GM12878 (cell line): ENCODE data around the gene UFM1. TPM values are rescaled to one million over a fixed set of nuclear protein-coding genes. Genes with fewer than 3 reads are reported as not detected.

ENCODE experiments used
- ATAC-seq: fragments of 200-7000 bp; cut with Tn5 transposase; 3 replicates; pipeline ENCODE4 v1.9.1; 2020; ENCODE audit warnings: mild to moderate bottlenecking, moderate library complexity
- BruUV-seq: library from RNA; stranded (reverse); fragments of 400-500 nt; replicated peaks from 2 replicates; lab custom pipeline; 2021; lab: Mats Ljungman, UMichigan
- CTCF ChIA-PET: fragments of 300-600 bp; sonication (Branson Sonifier 250); formaldehyde crosslinking; extraction: SDS; loops from one replicate; lab custom pipeline; 2021; ENCODE audit warnings: inconsistent platforms; lab: Yijun Ruan, JAX
- POLR2A ChIA-PET: fragments of 350-600 bp; formaldehyde crosslinking; extraction: SDS; loops from one replicate; lab custom pipeline; 2021; ENCODE audit warnings: inconsistent platforms; lab: Charles Lee
- RAD21 ChIA-PET: fragments of 300-600 bp; sonication (Branson Sonifier 250); formaldehyde crosslinking; loops from one replicate; lab custom pipeline; 2023; ENCODE audit warnings: antibody characterized with exemption; ENCODE audit not compliant: unreplicated experiment; lab: Charles Lee
- SMC1A ChIA-PET: fragments of 300-600 bp; sonication (Branson Sonifier 250); formaldehyde crosslinking; loops from one replicate; lab custom pipeline; 2023; ENCODE audit not compliant: unreplicated experiment, uncharacterized antibody; lab: Charles Lee
- DNase-seq: peaks from one replicate; pipeline ENCODE4 v3.0.0-alpha.2; 2011; ENCODE audit warnings: low read depth, low spot score
- FAIRE-seq: peaks from 3 replicates; lab custom pipeline; 2011; peaks lifted over from hg19 to GRCh38; lab: Jason Lieb, UNC
- H2AFZ ChIP-seq: 2 replicates; pipeline ENCODE4 v1.6.0; 2011; ENCODE audit warnings: low read depth, low read length, control low read depth; ENCODE audit not compliant: control insufficient read depth
- H3K27ac ChIP-seq: 2 replicates; pipeline ENCODE4 v1.5.1; 2011; ENCODE audit warnings: control low read depth; ENCODE audit not compliant: control insufficient read depth, insufficient read depth
- H3K27me3 ChIP-seq, 2 experiments: replicated peaks in 1 of 2; 2 replicates each; pipeline versions ENCODE4 v1.6.0 to v1.6.1; 2011; ENCODE audit warnings: low read length in 1 of 2; ENCODE audit not compliant: control insufficient read depth in 2 of 2, insufficient read depth in 2 of 2
- H3K36me3 ChIP-seq, 2 experiments: 2 replicates each; pipeline ENCODE4 v1.5.1; 2011; ENCODE audit warnings: low read length in 1 of 2; ENCODE audit not compliant: control insufficient read depth in 2 of 2, insufficient read depth in 2 of 2
- H3K4me1 ChIP-seq: 2 replicates; pipeline ENCODE4 v1.6.1; 2011; ENCODE audit warnings: mild to moderate bottlenecking, low read length, moderate library complexity, mixed read lengths; ENCODE audit not compliant: control insufficient read depth, insufficient read depth
- H3K4me2 ChIP-seq: 2 replicates; pipeline ENCODE4 v1.6.0; 2011; ENCODE audit warnings: control low read depth; ENCODE audit not compliant: control insufficient read depth, insufficient read depth
- H3K4me3 ChIP-seq: fragments of 200-600 bp; sonication (generic); 2 replicates; pipeline ENCODE4 v1.5.1; 2016
- H3K79me2 ChIP-seq: 2 replicates; pipeline ENCODE4 v1.6.0; 2011; ENCODE audit warnings: low read length; ENCODE audit not compliant: control insufficient read depth, insufficient read depth
- H3K9ac ChIP-seq: 2 replicates; pipeline ENCODE4 v1.8.0; 2011; ENCODE audit warnings: low read length, control low read depth, mixed read lengths; ENCODE audit not compliant: control insufficient read depth, insufficient read depth
- H3K9me3 ChIP-seq: replicated peaks from 3 replicates; pipeline ENCODE4 v1.5.1; 2011; ENCODE audit warnings: mild to moderate bottlenecking, low read length; ENCODE audit not compliant: control insufficient read depth, insufficient read depth
- H4K20me1 ChIP-seq: 2 replicates; pipeline ENCODE4 v1.6.0; 2011; ENCODE audit not compliant: control insufficient read depth, insufficient read depth
- ATF3 ChIP-seq: IDR thresholded peaks from 2 replicates; pipeline ENCODE4 v1.6.1; 2011; ENCODE audit warnings: low read depth, mild to moderate bottlenecking, low read length, moderate library complexity, borderline replicate concordance; ENCODE audit errors: extremely low read depth
- ATF7 ChIP-seq: fragments of 450-650 bp; IDR thresholded peaks from 2 replicates; pipeline ENCODE4 v1.6.1; 2016; ENCODE audit warnings: low read depth, mild to moderate bottlenecking
- BMI1 ChIP-seq: fragments of 450-650 bp; IDR thresholded peaks from 2 replicates; pipeline ENCODE4 v1.6.1; 2016; ENCODE audit warnings: mild to moderate bottlenecking, moderate library complexity, borderline replicate concordance
- CBX5 ChIP-seq: sonication (generic); IDR thresholded peaks from 2 replicates; pipeline ENCODE4 v1.6.1; 2016; ENCODE audit warnings: low read depth, moderate library complexity, mild to moderate bottlenecking, inconsistent platforms
- CHD1 ChIP-seq: IDR thresholded peaks from 2 replicates; pipeline ENCODE4 v1.6.1; 2012; ENCODE audit warnings: low read depth, low read length, improper control_type of control experiment
- EED ChIP-seq: sonication (generic); IDR thresholded peaks from 2 replicates; pipeline ENCODE4 v1.6.1; 2016; ENCODE audit warnings: antibody characterized with exemption, low read depth
- NR2C1 ChIP-seq: fragments of 450-650 bp; IDR thresholded peaks from 2 replicates; pipeline ENCODE4 v1.6.1; 2017; ENCODE audit warnings: antibody characterized with exemption, mild to moderate bottlenecking, moderate library complexity
- RB1 ChIP-seq: fragments of 450-650 bp; formaldehyde crosslinking; IDR thresholded peaks from 2 replicates; pipeline ENCODE4 v1.6.1; 2017; ENCODE audit warnings: mild to moderate bottlenecking, borderline replicate concordance
- STAT3 ChIP-seq: IDR thresholded peaks from 2 replicates; pipeline ENCODE4 v1.6.1; 2011; ENCODE audit warnings: low read depth, low read length, improper control_type of control experiment
- TBL1XR1 ChIP-seq: IDR thresholded peaks from 2 replicates; pipeline ENCODE4 v1.6.1; 2012; ENCODE audit warnings: low read depth, low read length, improper control_type of control experiment
- YBX1 ChIP-seq: fragments of 450-650 bp; IDR thresholded peaks from 2 replicates; pipeline ENCODE4 v1.6.1; 2016; ENCODE audit warnings: antibody characterized with exemption
- in situ Hi-C: fragments of 300-500 bp; cut with MboI; formaldehyde crosslinking; loops from 9 replicates; pipeline ENCODE4 v1.14.3; 2018; ENCODE audit warnings: mixed read lengths
- intact Hi-C: fragments of 100-400 bp; cut with micrococcal nuclease; formaldehyde crosslinking; loops from one replicate; pipeline ENCODE4 v1.14.2; 2022; ENCODE audit not compliant: unreplicated experiment
- polyA plus RNA-seq, 11 experiments: library from polyadenylated mRNA; depleted of rRNA in 4 of 11; unstranded in 6 of 11; stranded (reverse) in 5 of 11; fragments of >200 nt; fragmentation: Nextera tagmentation in 4 of 11; fragmentation: Illumina TruSeq in 1 of 11; extraction: Ambion mirVana in 4 of 11; extraction: Trizol in 1 of 11; gene quantifications; 1 replicate in 1 of 11; 2 replicates in 10 of 11; pipeline versions ENCODE4 v1.2.1 to v1.2.3, GENCODE V29; 2011 to 2016; ENCODE audit warnings: inconsistent platforms in 2 of 11, missing spikeins in 2 of 11, low read depth in 1 of 11
- total RNA-seq, 4 experiments: library from RNA; depleted of rRNA in 3 of 4; stranded (reverse); fragments of >200 nt in 3 of 4; fragmentation: Illumina TruSeq in 1 of 4; extraction: Trizol in 1 of 4; gene quantifications; 2 replicates each; pipeline versions ENCODE4 v1.2.1 to v1.2.3, GENCODE V29; 2013 to 2021

UFM1 gene
- total and polyA plus RNA-seq, 10 of the 15 experiments (the other 5 are each of a cell fraction or from before 2014, with no cell fraction given): 40.8 to 96.5 (median 73.8) TPM

- TF ChIP-seq CBX5 (no peak), BMI1 (no peak), RB1 (no peak), CHD1 (no peak)
- TF ChIP-seq, all 136 proteins: peak for 0
Observed at GRCh38 chr13:38399535-38399934, 49.9 kb downstream of the UFM1 start (continued).

GRCh38 chr13:38401276-38401675, 51.6 kb downstream of the UFM1 start:
- Histone ChIP-seq H3K4me1 (no peaks in the 10 kb centered on the region), H3K27ac (no peak overlapping the region), H2AFZ (no peak overlapping the region), H3K9ac (no peak overlapping the region), H3K4me2 (no peak overlapping the region), H3K79me2 (no peaks in the 10 kb centered on the region), H3K27me3 (no peaks in the 10 kb centered on the region), H3K36me3 (no peaks in the 10 kb centered on the region), H4K20me1 (no peaks in the 10 kb centered on the region), H3K4me3 (no peak overlapping the region), H3K9me3 (no peaks in the 10 kb centered on the region)
- FAIRE-seq (no peak), ATAC-seq (no peak), DNase-seq (no peak)
- RAD21 ChIA-PET: no interaction called here
- BruUV-seq: no TSS peak
- in situ Hi-C loops (no loop called here), intact Hi-C loops (no loop called here)
- POLR2A ChIA-PET: no interaction called here
- TF ChIP-seq ATF7 (no peak), TBL1XR1 (no peak), EED (no peak), YBX1 (no peak), NR2C1 (no peak), ATF3 (no peak), STAT3 (no peak)
- SMC1A ChIA-PET: no interaction called here
- CTCF ChIA-PET: no interaction called here
